HG03175 (cell line): Measurements from ENCODE around the gene TBC1D2B.

Source experiments
- ATAC-seq: cut with Tn5 transposase; IDR thresholded peaks from one replicate; pipeline ENCODE4 v1.9.1; 2021; ENCODE audit warnings: mild to moderate bottlenecking, moderate library complexity; ENCODE audit not compliant: unreplicated experiment

TBC1D2B gene

GRCh38 chr15:78098131-78098755, 20.7 kb upstream of the TBC1D2B start:
- no peak for ATAC-seq

- ATAC-seq: no peak
Observed at GRCh38 chr15:78097667-78098066, 20.2 kb upstream of the TBC1D2B start.

- no peak for ATAC-seq
Observed at GRCh38 chr15:78093242-78094020, 15.9 kb upstream of the TBC1D2B start.

- no peak for ATAC-seq
Observed at GRCh38 chr15:78092261-78093041, 14.9 kb upstream of the TBC1D2B start, which contains the start of gene SH2D7. TSS of gene SH2D7 (plus strand) at chr15:78092561. CDS start at chr15:78092585, 24 bp downstream.

GRCh38 chr15:78090422-78091063, 13.0 kb upstream of the TBC1D2B start:
- ATAC-seq: no peak

- no peak for ATAC-seq
Observed at GRCh38 chr15:78088773-78089080, 11.2 kb upstream of the TBC1D2B start.

- peak; percentile 75 for ATAC-seq
Observed at GRCh38 chr15:78087951-78088772, 10.7 kb upstream of the TBC1D2B start.

- ATAC-seq: no peak
Observed at GRCh38 chr15:78085928-78086327, 8.4 kb upstream of the TBC1D2B start.

GRCh38 chr15:78084449-78084750, 6.9 kb upstream of the TBC1D2B start:
- ATAC-seq: no peak

GRCh38 chr15:78083687-78084448, 6.4 kb upstream of the TBC1D2B start:
- no peak for ATAC-seq

GRCh38 chr15:78083186-78083585, 5.7 kb upstream of the TBC1D2B start:
- ATAC-seq: no peak

- ATAC-seq: no peak
Observed at GRCh38 chr15:78082743-78083110, 5.2 kb upstream of the TBC1D2B start.

- no peak for ATAC-seq
Observed at GRCh38 chr15:78082106-78082742, 4.7 kb upstream of the TBC1D2B start.

GRCh38 chr15:78080088-78080460, 2.6 kb upstream of the TBC1D2B start:
- no peak for ATAC-seq

- no peak for ATAC-seq
Observed at GRCh38 chr15:78079298-78080087, 2.0 kb upstream of the TBC1D2B start.

GRCh38 chr15:78077871-78078210, 330 bp upstream of the TBC1D2B start:
- ATAC-seq: no peak

GRCh38 chr15:78076231-78077052, 1.1 kb downstream of the TBC1D2B start:
- ATAC-seq: no peak
